Astrocyte of the spinal cord (primary cell): ENCODE results near the gene ZNF831.

Source experiments
- DNase-seq: peaks from one replicate; pipeline ENCODE4 v3.0.0; 2011; ENCODE audit warnings: low read depth, low spot score
- H3K4me3 ChIP-seq: 2 replicates; pipeline ENCODE4 v1.5.1; 2011; ENCODE audit warnings: low read depth, mild to moderate bottlenecking, low read length, moderate library complexity
- CTCF ChIP-seq: IDR thresholded peaks from 2 replicates; pipeline ENCODE4 v1.5.1; 2012; ENCODE audit warnings: low read depth, mild to moderate bottlenecking, low read length, inconsistent platforms
- in situ Hi-C: cut with HindIII; loops from 2 replicates; pipeline ENCODE4 v1.10.0; 2017; ENCODE audit warnings: low sequenced_read_pairs

ZNF831 gene

GRCh38 chr20:59122566-59122919 lies 41.1 kb upstream of the ZNF831 start:
- no peak overlapping the region for H3K4me3 ChIP-seq
- in situ Hi-C loops: no loop called here
- no peak for TF ChIP-seq CTCF
- DNase-seq: no peak

- DNase-seq: no peak
- in situ Hi-C loops: no loop called here
Measured at GRCh38 chr20:59123011-59123677, 40.5 kb upstream of the ZNF831 start.

GRCh38 chr20:59123678-59124255 lies 39.9 kb upstream of the ZNF831 start:
- no peak overlapping the region for H3K4me3 ChIP-seq
- in situ Hi-C loops: no loop called here
- no peak for TF ChIP-seq CTCF
- DNase-seq: no peak

More at GRCh38 chr20:59123011-59123677, 40.5 kb upstream of the ZNF831 start:
- no peak overlapping the region for H3K4me3 ChIP-seq
- no peak for TF ChIP-seq CTCF

- in situ Hi-C loops: no loop called here
- no peak for TF ChIP-seq CTCF
- DNase-seq: no peak
- H3K4me3 ChIP-seq: no peak overlapping the region
Measured at GRCh38 chr20:59124296-59125029, 39.2 kb upstream of the ZNF831 start.

GRCh38 chr20:59125332-59125731 lies 38.3 kb upstream of the ZNF831 start:
- in situ Hi-C loops: no loop called here
- DNase-seq: no peak
- no peak overlapping the region for H3K4me3 ChIP-seq
- TF ChIP-seq CTCF: no peak

GRCh38 chr20:59125836-59126235 lies 37.8 kb upstream of the ZNF831 start:
- H3K4me3 ChIP-seq: no peak overlapping the region
- in situ Hi-C loops: no loop called here
- no peak for TF ChIP-seq CTCF
- DNase-seq: no peak
